RWPE2 (cell line): Measurements from ENCODE around the gene KRTAP2-4.
A peak's percentile ranks its signal among the peaks of the same experiment; 100 is the strongest.
"Not testable (repeated sequence)": the region's sequence is repeated elsewhere in the genome, so short reads cannot be mapped to it uniquely, and the experiment has no call there.

Experiments used
- ATAC-seq: fragments of 200-7000 bp; cut with Tn5 transposase; 3 replicates; pipeline ENCODE4 v1.9.1; 2021; ENCODE audit warnings: low read depth
- DNase-seq: peaks from one replicate; pipeline ENCODE4 v3.0.0-alpha.2; 2020; ENCODE audit warnings: low spot score
- H3K27ac ChIP-seq: fragments of 450-650 bp; 2 replicates; pipeline ENCODE4 v1.5.1; 2017; ENCODE audit warnings: mild to moderate bottlenecking; ENCODE audit not compliant: poor library complexity, severe bottlenecking
- H3K27me3 ChIP-seq: fragments of 250-450 bp; sonication (Bioruptor Pico); 2 replicates; pipeline ENCODE4 v1.5.1; 2021; ENCODE audit warnings: mild to moderate bottlenecking, moderate library complexity; ENCODE audit not compliant: insufficient read depth, poor library complexity, severe bottlenecking
- H3K36me3 ChIP-seq: fragments of 250-450 bp; sonication (Bioruptor Pico); 2 replicates; pipeline ENCODE4 v1.5.1; 2020; ENCODE audit warnings: low read depth, mild to moderate bottlenecking, moderate library complexity
- H3K4me1 ChIP-seq: fragments of 250-450 bp; sonication (Bioruptor Pico); 2 replicates; pipeline ENCODE4 v1.5.1; 2021; ENCODE audit warnings: mild to moderate bottlenecking, moderate library complexity; ENCODE audit not compliant: insufficient read depth, poor library complexity, severe bottlenecking
- H3K4me3 ChIP-seq: fragments of 250-450 bp; sonication (Bioruptor Pico); 2 replicates; pipeline ENCODE4 v1.5.1; 2021; ENCODE audit warnings: mild to moderate bottlenecking, moderate library complexity; ENCODE audit not compliant: severe bottlenecking
- H3K9me3 ChIP-seq: fragments of 250-450 bp; sonication (Bioruptor Pico); 2 replicates; pipeline ENCODE4 v1.5.1; 2021; ENCODE audit warnings: mild to moderate bottlenecking, moderate library complexity; ENCODE audit not compliant: severe bottlenecking
- CTCF ChIP-seq: fragments of 450-650 bp; IDR thresholded peaks from one replicate; pipeline ENCODE4 v1.5.1; 2017; ENCODE audit warnings: mild to moderate bottlenecking, moderate library complexity; ENCODE audit not compliant: poor library complexity, severe bottlenecking

KRTAP2-4 gene

GRCh38 chr17:41096055-41096454 is 30.4 kb upstream of the KRTAP2-4 start:
- TF ChIP-seq CTCF: no peak
- no peaks in the 10 kb centered on the region for H3K27me3 ChIP-seq
- ATAC-seq (no peak), DNase-seq (no peak)
- peaks cover 26% of the 10 kb centered on the region for H3K4me1 ChIP-seq
- H3K9me3 ChIP-seq: peaks cover 3% of the 10 kb centered on the region
- no peak overlapping the region for H3K27ac ChIP-seq
- no peaks in the 10 kb centered on the region for H3K36me3 ChIP-seq
- H3K4me3 ChIP-seq: no peak overlapping the region

- not testable (repeated sequence) for DNase-seq, H3K36me3 ChIP-seq, ATAC-seq, H3K9me3 ChIP-seq, H3K27me3 ChIP-seq, H3K4me3 ChIP-seq, H3K4me1 ChIP-seq, H3K27ac ChIP-seq
Measured at GRCh38 chr17:41088760-41089352, 23.2 kb upstream of the KRTAP2-4 start.

DNA sequence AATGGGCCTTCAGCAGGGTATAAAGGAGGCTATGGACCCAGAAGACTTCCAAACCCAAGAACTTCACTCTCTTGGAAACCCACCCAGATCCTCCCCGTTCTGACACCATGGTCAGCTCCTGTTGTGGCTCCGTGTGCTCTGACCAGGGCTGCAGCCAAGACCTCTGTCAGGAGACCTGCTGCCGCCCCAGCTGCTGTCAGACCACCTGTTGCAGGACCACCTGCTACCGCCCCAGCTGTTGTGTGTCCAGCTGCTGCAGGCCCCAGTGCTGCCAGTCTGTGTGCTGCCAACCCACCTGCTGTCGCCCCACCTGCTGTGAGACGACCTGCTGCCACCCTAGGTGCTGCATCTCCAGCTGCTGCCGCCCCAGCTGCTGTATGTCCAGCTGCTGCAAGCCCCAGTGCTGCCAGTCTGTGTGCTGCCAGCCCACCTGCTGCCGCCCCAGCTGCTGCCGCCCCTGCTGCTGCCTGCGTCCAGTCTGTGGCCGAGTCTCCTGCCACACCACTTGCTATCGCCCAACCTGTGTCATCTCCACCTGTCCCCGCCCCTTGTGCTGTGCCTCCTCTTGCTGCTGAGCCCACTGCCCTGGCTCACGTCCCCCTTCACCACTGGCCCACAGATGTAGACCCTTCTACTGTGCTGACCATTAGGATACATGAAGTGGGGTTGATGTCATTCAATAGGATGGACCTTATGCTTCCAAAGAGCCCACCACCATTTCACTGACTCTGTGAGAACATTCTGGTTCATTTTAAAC is 18.6 kb upstream of the KRTAP2-4 start, which contains the start of gene KRTAP4-7:
Gene KRTAP4-7, plus strand, starts transcription at position 51 of the 757 bp plus-strand sequence. Its CDS starts 57 bp downstream, at position 108.
- H3K9me3 ChIP-seq, H3K4me3 ChIP-seq, ATAC-seq, H3K4me1 ChIP-seq, H3K36me3 ChIP-seq, DNase-seq, H3K27me3 ChIP-seq: not testable (repeated sequence)
- peak within 1 kb of the TSS; percentile 71 for H3K27ac ChIP-seq

DNA sequence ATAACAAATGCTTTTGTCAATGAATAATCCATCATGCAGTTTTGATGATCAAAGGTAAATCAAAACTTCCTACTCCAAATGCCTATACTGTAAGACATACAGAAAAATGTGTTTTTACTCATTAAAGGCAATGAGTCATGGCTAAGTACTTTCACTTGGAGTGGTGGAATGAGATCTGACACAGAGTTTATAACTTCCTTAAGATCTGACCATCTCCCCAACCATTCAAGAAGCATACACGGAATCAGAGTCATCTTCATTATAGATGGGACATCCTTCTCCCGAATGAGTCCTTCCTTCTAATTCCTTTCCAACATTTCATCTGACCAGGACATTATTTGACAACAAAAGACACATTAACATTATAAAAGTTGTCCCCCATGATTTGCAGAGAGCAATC is 17.7 kb upstream of the KRTAP2-4 start:
- ATAC-seq: peak; percentile 95
- DNase-seq, H3K4me1 ChIP-seq, H3K36me3 ChIP-seq, H3K4me3 ChIP-seq, H3K27me3 ChIP-seq, H3K9me3 ChIP-seq: not testable (repeated sequence)
- H3K27ac ChIP-seq: peak overlapping the region; percentile 71

DNA sequence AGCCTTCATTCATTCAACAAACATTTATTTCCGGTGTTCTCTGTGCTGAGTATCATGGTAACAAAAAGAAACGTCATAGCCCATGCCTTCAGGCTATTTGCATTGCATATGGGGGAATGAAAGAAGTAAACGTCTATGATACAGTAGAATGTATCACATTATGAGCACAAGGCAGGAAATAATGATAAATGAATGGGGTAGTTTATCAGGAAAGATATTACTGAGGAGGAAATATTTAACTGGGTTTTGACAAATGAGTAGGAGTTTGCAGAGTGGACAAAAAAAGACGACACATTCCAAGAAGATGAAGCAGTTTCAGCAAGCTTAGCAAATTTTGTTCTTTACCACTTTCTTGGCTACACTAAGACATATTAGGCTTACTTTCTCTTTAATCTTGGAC is 16.9 kb upstream of the KRTAP2-4 start:
- DNase-seq (no peak), ATAC-seq (peak; percentile 70)
- H3K9me3 ChIP-seq: no peaks in the 10 kb centered on the region
- no peaks in the 10 kb centered on the region for H3K36me3 ChIP-seq
- H3K4me1 ChIP-seq: peaks cover 9% of the 10 kb centered on the region
- H3K27ac ChIP-seq: peak overlapping the region; percentile 71
- no peaks in the 10 kb centered on the region for H3K27me3 ChIP-seq
- no peak for TF ChIP-seq CTCF
- no peak overlapping the region for H3K4me3 ChIP-seq

- ATAC-seq: no peak
Measured at GRCh38 chr17:41076788-41077187, 11.1 kb upstream of the KRTAP2-4 start.

More at GRCh38 chr17:41076788-41077187, 11.1 kb upstream of the KRTAP2-4 start:
- no peaks in the 10 kb centered on the region for H3K4me1 ChIP-seq
- no peaks in the 10 kb centered on the region for H3K27me3 ChIP-seq
- H3K4me3 ChIP-seq: no peak overlapping the region
- no peaks in the 10 kb centered on the region for H3K9me3 ChIP-seq
- TF ChIP-seq CTCF: no peak
- H3K36me3 ChIP-seq: no peaks in the 10 kb centered on the region
- DNase-seq: no peak
- H3K27ac ChIP-seq: no peak overlapping the region
